IMR-90 (cell line): ENCODE results near the gene TTL.

Experiments used
- BHLHE40 ChIP-seq: fragments of 150-350 bp; IDR thresholded peaks from 2 replicates; pipeline ENCODE4 v1.6.1; 2016; ENCODE audit warnings: mild to moderate bottlenecking, low read depth, low read length
- CHD1 ChIP-seq: IDR thresholded peaks from 2 replicates; pipeline ENCODE4 v1.6.1; 2012; ENCODE audit warnings: low read depth, low read length, improper control_type of control experiment
- FOS ChIP-seq: fragments of 150-350 bp; IDR thresholded peaks from 2 replicates; pipeline ENCODE4 v1.6.1; 2016; ENCODE audit warnings: low read depth, low read length
- POLR2A ChIP-seq: IDR thresholded peaks from 2 replicates; pipeline ENCODE4 v1.6.1; 2012; ENCODE audit warnings: mild to moderate bottlenecking, low read depth, low read length
- RAD21 ChIP-seq: IDR thresholded peaks from 2 replicates; pipeline ENCODE4 v1.6.1; 2012; ENCODE audit warnings: low read length, improper control_type of control experiment
- SMC3 ChIP-seq: fragments of 150-350 bp; IDR thresholded peaks from 2 replicates; pipeline ENCODE4 v1.6.1; 2016; ENCODE audit warnings: low read depth, mild to moderate bottlenecking, antibody characterized with exemption, low read length, moderate library complexity
- TF ChIP-seq, protein P1 (sequence below): fragments of 150-350 bp; IDR thresholded peaks from 2 replicates; pipeline ENCODE4 v1.6.1; 2017; ENCODE audit warnings: mild to moderate bottlenecking, antibody characterized with exemption, low read length, low read depth
- TF ChIP-seq, protein P2 (sequence below): conservative IDR thresholded peaks from 2 replicates; pipeline ENCODE4 v1.5.1; 2012; ENCODE audit warnings: mild to moderate bottlenecking, low read depth, low read length, improper control_type of control experiment

DNA sequence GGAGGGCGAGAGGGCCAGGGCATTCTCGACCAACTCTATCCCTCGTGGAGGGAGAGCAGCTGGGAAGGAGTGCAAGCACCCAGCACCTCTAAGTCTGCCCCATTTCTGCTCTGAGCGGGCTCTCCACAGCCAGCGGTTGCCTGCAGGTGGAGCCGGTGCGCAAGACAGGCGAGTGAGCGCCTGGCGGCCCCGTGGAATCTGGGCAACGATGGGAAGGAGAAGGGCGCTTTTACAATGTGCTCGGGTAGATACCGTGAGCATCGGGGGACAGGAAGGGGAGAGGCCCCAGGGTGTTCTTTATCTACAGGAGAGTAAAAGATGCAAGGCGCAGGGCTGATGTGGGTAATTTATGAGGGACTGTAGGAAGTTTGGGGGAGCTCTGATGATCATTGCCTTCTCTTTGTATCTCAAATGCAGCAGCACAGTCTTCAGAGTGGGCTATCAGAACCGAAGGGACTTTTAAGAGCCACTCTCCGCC lies 867 bp upstream of the TTL start:
- TF ChIP-seq, protein P1, sequence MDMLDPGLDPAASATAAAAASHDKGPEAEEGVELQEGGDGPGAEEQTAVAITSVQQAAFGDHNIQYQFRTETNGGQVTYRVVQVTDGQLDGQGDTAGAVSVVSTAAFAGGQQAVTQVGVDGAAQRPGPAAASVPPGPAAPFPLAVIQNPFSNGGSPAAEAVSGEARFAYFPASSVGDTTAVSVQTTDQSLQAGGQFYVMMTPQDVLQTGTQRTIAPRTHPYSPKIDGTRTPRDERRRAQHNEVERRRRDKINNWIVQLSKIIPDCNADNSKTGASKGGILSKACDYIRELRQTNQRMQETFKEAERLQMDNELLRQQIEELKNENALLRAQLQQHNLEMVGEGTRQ, result no peak
- TF ChIP-seq, protein P2, sequence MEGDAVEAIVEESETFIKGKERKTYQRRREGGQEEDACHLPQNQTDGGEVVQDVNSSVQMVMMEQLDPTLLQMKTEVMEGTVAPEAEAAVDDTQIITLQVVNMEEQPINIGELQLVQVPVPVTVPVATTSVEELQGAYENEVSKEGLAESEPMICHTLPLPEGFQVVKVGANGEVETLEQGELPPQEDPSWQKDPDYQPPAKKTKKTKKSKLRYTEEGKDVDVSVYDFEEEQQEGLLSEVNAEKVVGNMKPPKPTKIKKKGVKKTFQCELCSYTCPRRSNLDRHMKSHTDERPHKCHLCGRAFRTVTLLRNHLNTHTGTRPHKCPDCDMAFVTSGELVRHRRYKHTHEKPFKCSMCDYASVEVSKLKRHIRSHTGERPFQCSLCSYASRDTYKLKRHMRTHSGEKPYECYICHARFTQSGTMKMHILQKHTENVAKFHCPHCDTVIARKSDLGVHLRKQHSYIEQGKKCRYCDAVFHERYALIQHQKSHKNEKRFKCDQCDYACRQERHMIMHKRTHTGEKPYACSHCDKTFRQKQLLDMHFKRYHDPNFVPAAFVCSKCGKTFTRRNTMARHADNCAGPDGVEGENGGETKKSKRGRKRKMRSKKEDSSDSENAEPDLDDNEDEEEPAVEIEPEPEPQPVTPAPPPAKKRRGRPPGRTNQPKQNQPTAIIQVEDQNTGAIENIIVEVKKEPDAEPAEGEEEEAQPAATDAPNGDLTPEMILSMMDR, result peak; percentile 85
- TF ChIP-seq BHLHE40 (no peak; the same call in 1 of the 2 replicates), FOS (no peak), RAD21 (peak; percentile 73), POLR2A (no peak), SMC3 (peak; percentile 69), CHD1 (no peak)
